ENCODE results near the gene RNF20.

- TF ChIP-seq CTCF (IDR thresholded peaks at IDR 0.05), result no peak
- TF ChIP-seq POLR2A (IDR thresholded peaks at IDR 0.05), result no peak
These were observed 41.2 kb downstream of the RNF20 start for GRCh38 chr9:101574731-101575333.

All from uterus (tissue), 2 donors.